GM21619 (cell line): ENCODE measurements around the gene FGGY.
"Not testable (repeated sequence)": the region's sequence is repeated elsewhere in the genome, so short reads cannot be mapped to it uniquely, and the experiment has no call there.

Source experiments
- ATAC-seq: cut with Tn5 transposase; IDR thresholded peaks from one replicate; pipeline ENCODE4 v1.9.1; 2021; ENCODE audit not compliant: unreplicated experiment

Gene FGGY

GRCh38 chr1:59690171-59690930 lies 393.5 kb downstream of the FGGY start:
- no peak for ATAC-seq

GRCh38 chr1:59691261-59691660 lies 394.4 kb downstream of the FGGY start:
- no peak for ATAC-seq

- ATAC-seq: no peak
These were observed 395.7 kb downstream of the FGGY start for GRCh38 chr1:59692591-59692990.

- no peak for ATAC-seq
These were observed 396.5 kb downstream of the FGGY start for GRCh38 chr1:59693406-59693805.

- no peak for ATAC-seq
These were observed 398.4 kb downstream of the FGGY start for GRCh38 chr1:59695252-59695651.

- ATAC-seq: peak; percentile 30
These were observed 399.7 kb downstream of the FGGY start for GRCh38 chr1:59696421-59697115.

- peak; percentile 55 for ATAC-seq
These were observed 400.4 kb downstream of the FGGY start for GRCh38 chr1:59697150-59697800.

- ATAC-seq: no peak
These were observed 401.5 kb downstream of the FGGY start for GRCh38 chr1:59698386-59698785.

GRCh38 chr1:59699227-59699847 lies 402.4 kb downstream of the FGGY start:
- ATAC-seq: no peak

- ATAC-seq: no peak
These were observed 404.5 kb downstream of the FGGY start for GRCh38 chr1:59701376-59701775.

- ATAC-seq: no peak
These were observed 406.5 kb downstream of the FGGY start for GRCh38 chr1:59703226-59703917.

- no peak for ATAC-seq
These were observed 407.1 kb downstream of the FGGY start for GRCh38 chr1:59703918-59704378.

- no peak for ATAC-seq
These were observed 407.8 kb downstream of the FGGY start for GRCh38 chr1:59704716-59705115.

- ATAC-seq: no peak
These were observed 408.8 kb downstream of the FGGY start for GRCh38 chr1:59705466-59706302.

- ATAC-seq: no peak
These were observed 409.4 kb downstream of the FGGY start for GRCh38 chr1:59706303-59706599.

- no peak for ATAC-seq
These were observed 410.4 kb downstream of the FGGY start for GRCh38 chr1:59707178-59707791.

GRCh38 chr1:59709333-59709732 lies 412.4 kb downstream of the FGGY start:
- no peak for ATAC-seq

- not testable (repeated sequence) for ATAC-seq
These were observed 414.0 kb downstream of the FGGY start for GRCh38 chr1:59710920-59711319.

GRCh38 chr1:59714219-59714618 lies 417.3 kb downstream of the FGGY start:
- no peak for ATAC-seq

- no peak for ATAC-seq
These were observed 418.1 kb downstream of the FGGY start for GRCh38 chr1:59714966-59715365.
